Epithelial cell of proximal tubule (primary cell): ENCODE data around the gene R3HDM4. TPM values are rescaled to one million over a fixed set of nuclear protein-coding genes. Genes with fewer than 3 reads are reported as not detected.

Source experiments
- DNase-seq: peaks from one replicate; pipeline ENCODE4 v3.0.0-alpha.2; 2011; ENCODE audit warnings: low read depth
- H3K4me3 ChIP-seq: 2 replicates; pipeline ENCODE4 v1.5.1; 2011; ENCODE audit warnings: low read depth, mild to moderate bottlenecking, low read length
- total RNA-seq: library from RNA; depleted of rRNA; stranded (reverse); fragments of >200 nt; gene quantifications from 2 replicates; pipeline ENCODE4 v1.2.3, GENCODE V29; 2015
- TF ChIP-seq, protein P1 (sequence below): conservative IDR thresholded peaks from 2 replicates; pipeline ENCODE4 v1.5.1; 2012; ENCODE audit warnings: low read depth, mild to moderate bottlenecking, low read length

The R3HDM4 gene
- total RNA-seq, 1 donor from 2014 or later: 49.8 TPM

- TF ChIP-seq, protein P1, sequence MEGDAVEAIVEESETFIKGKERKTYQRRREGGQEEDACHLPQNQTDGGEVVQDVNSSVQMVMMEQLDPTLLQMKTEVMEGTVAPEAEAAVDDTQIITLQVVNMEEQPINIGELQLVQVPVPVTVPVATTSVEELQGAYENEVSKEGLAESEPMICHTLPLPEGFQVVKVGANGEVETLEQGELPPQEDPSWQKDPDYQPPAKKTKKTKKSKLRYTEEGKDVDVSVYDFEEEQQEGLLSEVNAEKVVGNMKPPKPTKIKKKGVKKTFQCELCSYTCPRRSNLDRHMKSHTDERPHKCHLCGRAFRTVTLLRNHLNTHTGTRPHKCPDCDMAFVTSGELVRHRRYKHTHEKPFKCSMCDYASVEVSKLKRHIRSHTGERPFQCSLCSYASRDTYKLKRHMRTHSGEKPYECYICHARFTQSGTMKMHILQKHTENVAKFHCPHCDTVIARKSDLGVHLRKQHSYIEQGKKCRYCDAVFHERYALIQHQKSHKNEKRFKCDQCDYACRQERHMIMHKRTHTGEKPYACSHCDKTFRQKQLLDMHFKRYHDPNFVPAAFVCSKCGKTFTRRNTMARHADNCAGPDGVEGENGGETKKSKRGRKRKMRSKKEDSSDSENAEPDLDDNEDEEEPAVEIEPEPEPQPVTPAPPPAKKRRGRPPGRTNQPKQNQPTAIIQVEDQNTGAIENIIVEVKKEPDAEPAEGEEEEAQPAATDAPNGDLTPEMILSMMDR: no peak
- no peak for DNase-seq
- no peak overlapping the region for H3K4me3 ChIP-seq
Observed at GRCh38 chr19:889662-890295, 23.2 kb downstream of the R3HDM4 start.

- no peak for DNase-seq
- no peak overlapping the region for H3K4me3 ChIP-seq
- TF ChIP-seq, protein P1: no peak
Observed at GRCh38 chr19:888581-889385, 24.2 kb downstream of the R3HDM4 start.

GRCh38 chr19:887599-887998, 25.4 kb downstream of the R3HDM4 start:
- no peak for DNase-seq
- H3K4me3 ChIP-seq: no peak overlapping the region
- TF ChIP-seq, protein P1: no peak

DNA sequence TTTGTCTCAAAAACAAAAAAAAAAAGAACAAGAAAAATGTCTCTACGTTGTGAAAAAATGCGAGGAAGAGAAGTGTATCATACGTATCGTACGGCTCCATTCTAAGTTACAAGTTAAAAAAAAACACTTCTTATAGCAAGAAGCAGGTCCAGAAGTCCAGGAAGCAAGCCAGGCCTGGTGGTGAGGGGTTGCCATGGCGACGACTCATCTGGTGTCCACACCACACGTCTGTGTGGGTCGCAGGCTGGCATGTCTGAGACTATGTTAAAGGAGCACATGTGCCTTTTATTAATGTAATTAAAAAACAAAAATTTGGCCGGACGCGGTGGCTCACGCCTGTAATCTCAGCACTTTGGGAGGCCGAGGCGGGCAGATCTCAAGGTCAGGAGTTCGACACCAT, 25.9 kb downstream of the R3HDM4 start:
- TF ChIP-seq, protein P1: no peak
- no peak for DNase-seq
- H3K4me3 ChIP-seq: no peak overlapping the region

GRCh38 chr19:885536-886224, 27.3 kb downstream of the R3HDM4 start:
- H3K4me3 ChIP-seq: no peak overlapping the region
- DNase-seq: no peak

DNA sequence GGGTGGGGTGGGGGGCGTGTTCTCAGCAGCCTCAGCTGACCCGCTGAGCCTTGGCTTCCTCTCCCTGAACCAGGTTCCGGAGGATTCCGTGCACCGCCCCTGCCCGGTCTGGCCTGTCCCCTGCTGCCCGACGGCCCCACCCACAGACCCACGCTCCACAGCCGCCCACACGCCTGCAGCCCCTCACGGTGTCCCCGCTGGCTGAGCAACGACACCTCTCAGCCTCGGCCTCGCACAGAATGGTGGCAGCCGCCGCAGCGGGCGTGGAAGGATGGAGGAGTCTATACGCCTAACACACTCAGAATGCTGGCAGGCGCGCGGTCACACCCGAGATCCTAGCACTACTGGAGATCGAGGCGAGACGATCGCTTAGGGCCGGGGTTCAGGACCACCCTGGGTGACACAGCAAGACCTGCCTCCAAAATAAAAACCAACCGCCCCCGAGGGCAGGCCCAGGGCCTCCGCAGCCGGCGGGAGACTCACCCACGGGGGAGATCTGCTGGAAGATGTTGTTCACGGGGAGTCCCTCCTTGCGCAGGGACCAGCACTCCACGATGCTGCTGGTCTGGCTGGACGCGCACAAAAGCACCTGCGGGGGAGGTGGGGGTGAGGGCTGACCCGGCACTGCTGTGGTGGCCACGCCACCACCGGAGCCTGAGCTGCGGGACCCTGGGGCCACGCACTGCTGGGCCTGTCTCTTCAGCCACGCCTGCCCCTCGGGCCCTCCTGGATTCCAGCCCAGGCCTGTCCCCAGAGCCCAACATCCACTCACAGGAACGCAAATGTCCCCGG, 28.4 kb downstream of the R3HDM4 start:
- DNase-seq: no peak
- TF ChIP-seq, protein P1: no peak
- no peak overlapping the region for H3K4me3 ChIP-seq

More at GRCh38 chr19:885536-886224, 27.3 kb downstream of the R3HDM4 start:
- TF ChIP-seq, protein P1: no peak
